HG02571 (cell line): ENCODE results near the gene MAP3K15.

Experiments used
- ATAC-seq: cut with Tn5 transposase; IDR thresholded peaks from one replicate; pipeline ENCODE4 v1.9.1; 2021; ENCODE audit warnings: mild to moderate bottlenecking, moderate library complexity; ENCODE audit not compliant: unreplicated experiment

The MAP3K15 gene

DNA sequence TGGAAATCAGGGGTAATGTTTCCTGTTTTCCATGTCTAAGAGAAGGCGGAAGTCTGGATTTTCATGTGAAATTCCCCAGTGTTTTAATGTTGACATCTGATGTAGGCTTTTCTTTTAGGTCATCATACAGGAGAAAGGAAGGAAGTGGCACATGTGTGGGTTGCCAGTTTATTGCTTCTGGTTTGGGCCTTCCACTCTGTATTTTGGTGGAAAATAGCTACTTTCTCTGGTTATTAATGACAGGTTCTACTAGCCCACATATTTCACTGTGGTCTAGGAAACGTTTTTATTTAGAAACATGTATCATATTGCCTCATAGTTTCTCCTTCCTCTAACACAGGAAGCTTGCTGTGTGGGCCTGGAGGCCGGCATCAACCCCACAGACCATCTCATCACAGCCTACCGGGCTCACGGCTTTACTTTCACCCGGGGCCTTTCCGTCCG, 164.3 kb downstream of the MAP3K15 start:
- peak; percentile 66 for ATAC-seq

DNA sequence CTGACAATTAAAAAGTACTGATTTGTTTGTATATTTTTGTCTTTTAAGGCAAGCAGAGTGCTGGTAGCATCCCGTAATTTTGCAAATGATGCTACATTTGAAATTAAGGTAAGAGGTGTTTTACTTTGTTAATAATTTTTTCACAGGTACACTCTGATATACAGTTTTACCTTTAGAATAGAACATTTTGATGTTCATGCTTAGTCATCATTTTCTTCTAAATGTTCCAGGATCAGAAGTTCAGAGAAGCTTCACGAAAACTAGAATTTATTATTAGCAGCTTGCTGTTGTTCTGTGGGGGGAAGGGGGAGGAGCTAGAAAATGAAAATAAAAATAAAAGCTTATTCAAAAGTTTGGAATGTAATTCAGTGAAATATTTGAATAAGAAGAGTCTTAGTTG, 166.0 kb downstream of the MAP3K15 start:
- no peak for ATAC-seq

GRCh38 chrX:19347916-19348315, 167.4 kb downstream of the MAP3K15 start:
- ATAC-seq: no peak

DNA sequence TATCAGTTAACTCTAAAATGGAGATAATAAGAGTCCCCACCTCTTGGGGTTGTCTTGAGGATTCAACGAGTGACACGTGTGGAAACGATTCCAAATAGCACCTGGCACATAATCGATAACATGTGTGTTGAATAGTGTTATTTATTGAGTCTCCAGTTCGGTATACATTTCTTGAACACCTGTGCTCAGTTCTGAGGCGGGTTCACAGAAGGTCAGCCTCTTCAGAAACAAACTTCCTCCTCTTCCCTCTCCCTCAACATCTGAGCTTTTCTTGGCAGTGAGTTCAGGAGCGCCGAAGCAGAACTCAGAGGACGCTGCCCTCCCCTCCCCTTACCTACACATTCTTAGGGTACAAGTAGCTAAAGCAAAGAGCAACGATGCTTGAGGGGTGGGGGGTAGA, 170.6 kb downstream of the MAP3K15 start:
- ATAC-seq: no peak

DNA sequence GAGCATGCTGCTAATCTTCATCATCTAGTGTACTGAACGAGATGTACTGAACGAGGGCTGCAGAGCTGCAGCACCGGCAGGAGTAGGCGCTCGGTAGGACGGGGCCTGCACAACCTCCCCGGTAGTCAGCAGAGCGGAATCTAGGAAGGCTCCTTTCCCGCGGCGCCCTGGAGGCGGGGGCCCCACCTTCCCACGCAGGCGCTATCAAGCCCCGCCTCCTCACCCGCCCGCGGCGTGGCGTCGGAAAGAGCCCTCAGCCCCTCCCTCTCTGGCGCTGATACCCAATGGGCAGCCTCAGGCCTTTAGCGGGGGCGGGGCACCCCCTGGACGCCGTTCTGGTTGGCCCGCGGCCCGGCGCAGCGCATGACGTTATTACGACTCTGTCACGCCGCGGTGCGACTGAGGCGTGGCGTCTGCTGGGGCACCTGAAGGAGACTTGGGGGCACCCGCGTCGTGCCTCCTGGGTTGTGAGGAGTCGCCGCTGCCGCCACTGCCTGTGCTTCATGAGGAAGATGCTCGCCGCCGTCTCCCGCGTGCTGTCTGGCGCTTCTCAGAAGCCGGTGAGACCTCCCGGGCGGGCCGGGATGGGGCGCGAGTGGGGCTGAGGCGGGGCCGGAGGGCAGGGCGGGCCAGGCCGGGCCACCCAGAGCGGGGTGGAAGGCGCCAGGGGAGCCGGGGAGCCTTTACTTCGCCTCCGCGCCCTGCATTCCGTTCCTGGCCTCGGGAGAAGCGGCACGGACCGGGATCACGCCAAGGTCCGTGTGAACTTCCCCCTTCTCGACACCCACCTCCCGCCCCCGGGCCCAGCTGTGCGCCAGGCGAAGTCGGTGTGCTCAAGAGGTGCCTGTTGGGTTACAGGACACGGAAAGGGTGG, 171.5 kb downstream of the MAP3K15 start, which contains the start of gene PDHA1:
PDHA1 (plus strand) TSS at position 393 of the 874 bp plus-strand sequence; CDS start at position 504, 111 bp downstream.
- peak; percentile 97 for ATAC-seq

GRCh38 chrX:19343085-19343534, 172.2 kb downstream of the MAP3K15 start:
- peak; percentile 7 for ATAC-seq

DNA sequence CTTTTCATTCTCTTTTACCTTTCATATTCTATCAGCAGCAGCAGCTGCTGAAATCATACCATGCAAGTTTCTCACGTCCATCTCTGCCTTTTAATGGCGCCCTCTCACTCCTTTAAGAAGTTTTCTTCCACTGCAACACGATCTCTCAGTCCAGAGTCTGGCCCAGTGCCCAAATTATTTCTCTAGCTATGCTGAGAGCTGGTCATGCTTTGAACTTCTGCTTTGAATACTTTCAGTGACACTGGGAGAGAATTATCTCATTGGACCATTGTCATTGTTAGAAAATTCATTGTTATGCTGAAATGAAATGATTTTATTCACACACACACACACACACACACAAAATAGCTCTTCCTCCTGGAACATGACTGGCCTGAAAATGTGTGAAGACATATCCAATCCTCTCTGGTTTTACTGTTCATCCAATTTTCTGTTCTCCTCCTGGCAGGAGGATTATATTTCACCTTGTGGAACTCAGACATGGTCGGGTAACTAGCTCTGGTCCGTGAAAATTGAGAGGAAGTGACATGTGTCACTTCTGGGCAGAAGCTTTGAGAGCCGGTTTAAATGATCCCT, 172.9 kb downstream of the MAP3K15 start:
- ATAC-seq: no peak

- no peak for ATAC-seq
Observed at GRCh38 chrX:19334945-19335626, 180.2 kb downstream of the MAP3K15 start.

DNA sequence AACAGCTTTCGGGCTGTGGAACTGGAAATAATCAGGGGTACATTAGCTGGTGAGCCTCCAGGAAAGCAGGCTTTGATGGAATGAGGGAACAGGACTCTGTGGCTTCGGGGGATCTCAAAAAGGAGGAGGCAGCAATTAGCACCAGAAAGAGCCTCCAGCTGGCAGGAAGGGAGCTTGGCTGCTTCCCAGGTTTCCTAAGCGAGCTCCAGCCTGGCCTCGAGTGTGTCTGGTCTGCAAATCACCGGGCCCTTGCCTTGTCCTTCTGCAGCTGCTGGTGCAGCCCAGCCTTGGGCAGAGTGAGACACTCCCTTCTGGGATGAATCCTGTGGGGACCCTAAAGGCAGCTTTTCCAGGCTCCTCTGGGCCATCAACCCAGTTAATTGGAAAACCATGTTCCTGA, 182.3 kb downstream of the MAP3K15 start:
- ATAC-seq: no peak

- no peak for ATAC-seq
Observed at GRCh38 chrX:19331831-19332230, 183.5 kb downstream of the MAP3K15 start.

DNA sequence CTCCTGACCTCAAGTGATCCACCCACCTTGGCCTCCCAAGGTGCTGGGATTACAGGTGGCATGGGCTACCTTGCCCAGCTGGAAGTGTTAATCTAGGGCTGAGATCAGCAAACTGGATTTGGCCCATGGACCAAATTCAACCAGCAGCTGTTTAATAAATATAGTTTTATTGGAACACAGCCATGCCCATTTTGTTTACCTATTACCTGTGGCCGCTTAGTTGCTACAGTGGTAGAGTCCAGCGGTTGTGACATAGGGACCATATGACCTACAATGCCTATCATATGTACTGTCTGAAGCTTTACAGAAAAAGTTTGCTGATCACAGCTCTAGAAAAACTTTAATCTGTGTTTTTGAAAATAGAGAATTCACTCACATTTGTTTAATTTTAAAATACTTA, 188.7 kb downstream of the MAP3K15 start:
- no peak for ATAC-seq
